Measurements from ENCODE around the gene HDAC11. TPM values are rescaled to one million over a fixed set of nuclear protein-coding genes. Genes with fewer than 3 reads are reported as not detected.

Gene HDAC11
- total RNA-seq, 1 donor from 2014 or later = 4.6 TPM

- DNase-seq (ENCODE audit: low spot score) (no peak), ATAC-seq (no peak)
Measured at GRCh38 chr3:13539671-13540070, 59.6 kb downstream of the HDAC11 start.

GRCh38 chr3:13540297-13540995 lies 60.3 kb downstream of the HDAC11 start:
- ATAC-seq = no peak
- no peak for DNase-seq (ENCODE audit: low spot score)

GRCh38 chr3:13541691-13542090 lies 61.6 kb downstream of the HDAC11 start:
- ATAC-seq = no peak
- no peak for DNase-seq (ENCODE audit: low spot score)

- DNase-seq (ENCODE audit: low spot score) (no peak), ATAC-seq (no peak)
Measured at GRCh38 chr3:13542142-13542541, 62.0 kb downstream of the HDAC11 start.

- no peak for DNase-seq (ENCODE audit: low spot score)
- no peak for ATAC-seq
Measured at GRCh38 chr3:13543253-13543652, 63.1 kb downstream of the HDAC11 start.

- DNase-seq (ENCODE audit: low spot score) = no peak
- ATAC-seq = no peak
Measured at GRCh38 chr3:13544293-13544831, 64.3 kb downstream of the HDAC11 start.

GRCh38 chr3:13544951-13545651 lies 65.0 kb downstream of the HDAC11 start:
- no peak for ATAC-seq
- DNase-seq (ENCODE audit: low spot score) = no peak

- no peak for DNase-seq (ENCODE audit: low spot score)
Measured at GRCh38 chr3:13545952-13546454, 65.9 kb downstream of the HDAC11 start.

GRCh38 chr3:13546667-13547171 lies 66.6 kb downstream of the HDAC11 start:
- no peak for DNase-seq (ENCODE audit: low spot score)
- ATAC-seq = peak; percentile 17

More at GRCh38 chr3:13545952-13546454, 65.9 kb downstream of the HDAC11 start:
- ATAC-seq = no peak

- ATAC-seq (no peak), DNase-seq (ENCODE audit: low spot score) (no peak)
Measured at GRCh38 chr3:13547591-13548371, 67.7 kb downstream of the HDAC11 start.

GRCh38 chr3:13548696-13549622 lies 68.9 kb downstream of the HDAC11 start, which contains the start of gene FBLN2:
Gene FBLN2 (plus strand): TSS chr3:13549125. CDS start chr3:13570356, 21,231 bp downstream.
- ATAC-seq = peak; percentile 62
- no peak for DNase-seq (ENCODE audit: low spot score)

GRCh38 chr3:13549623-13550422 lies 69.7 kb downstream of the HDAC11 start:
- DNase-seq (ENCODE audit: low spot score) (no peak), ATAC-seq (no peak)

GRCh38 chr3:13550423-13550690 lies 70.3 kb downstream of the HDAC11 start:
- no peak for ATAC-seq
- DNase-seq (ENCODE audit: low spot score) = no peak

- ATAC-seq (no peak), DNase-seq (ENCODE audit: low spot score) (no peak)
Measured at GRCh38 chr3:13550791-13551360, 70.8 kb downstream of the HDAC11 start.

- ATAC-seq = no peak
- no peak for DNase-seq (ENCODE audit: low spot score)
Measured at GRCh38 chr3:13552857-13553652, 72.9 kb downstream of the HDAC11 start.

GRCh38 chr3:13553686-13554085 lies 73.6 kb downstream of the HDAC11 start:
- DNase-seq (ENCODE audit: low spot score) (no peak), ATAC-seq (no peak)

GRCh38 chr3:13555753-13556152 lies 75.6 kb downstream of the HDAC11 start:
- ATAC-seq (no peak), DNase-seq (ENCODE audit: low spot score) (no peak)

Data from left lobe of liver (tissue), 2 donors.